Panc1 (cell line): ENCODE results near the gene SFTA2. TPM values are rescaled to one million over a fixed set of nuclear protein-coding genes. Genes with fewer than 3 reads are reported as not detected.

ENCODE experiments used
- ATAC-seq: fragments of 200-7000 bp; cut with Tn5 transposase; 2 replicates; pipeline ENCODE4 v1.9.1; 2020; ENCODE audit warnings: mild to moderate bottlenecking, moderate library complexity
- BruUV-seq: library from RNA; stranded (reverse); fragments of 400-500 nt; replicated peaks from 2 replicates; lab custom pipeline; 2021; lab: Mats Ljungman, UMichigan
- CTCF ChIA-PET: fragments of 300-600 bp; sonication (Branson Sonifier 250); formaldehyde crosslinking; loops from one replicate; lab custom pipeline; 2022; ENCODE audit warnings: antibody characterized with exemption; lab: Charles Lee
- POLR2A ChIA-PET: fragments of 300-600 bp; sonication (Branson Sonifier 250); formaldehyde crosslinking; loops from one replicate; lab custom pipeline; 2022; ENCODE audit warnings: antibody characterized with exemption; lab: Charles Lee
- DNase-seq: peaks from one replicate; pipeline ENCODE4 v3.0.0-alpha.2; 2010; ENCODE audit warnings: low read depth, low spot score
- H3K27ac ChIP-seq: 2 replicates; pipeline ENCODE4 v1.5.1; 2011; ENCODE audit warnings: mild to moderate bottlenecking, low read length, inconsistent platforms
- H3K27me3 ChIP-seq: fragments of 200-500 bp; sonication (Bioruptor generic); 2 replicates; pipeline ENCODE4 v1.6.0; 2014; ENCODE audit warnings: low read length, inconsistent platforms; ENCODE audit not compliant: control insufficient read depth, insufficient read depth
- H3K36me3 ChIP-seq: fragments of 200-500 bp; sonication (Bioruptor generic); 2 replicates; pipeline ENCODE4 v1.5.1; 2014; ENCODE audit warnings: inconsistent platforms, mild to moderate bottlenecking, low read length, moderate library complexity; ENCODE audit not compliant: control insufficient read depth, insufficient read depth
- H3K4me1 ChIP-seq: 2 replicates; pipeline ENCODE4 v1.5.1; 2011; ENCODE audit warnings: inconsistent platforms, mild to moderate bottlenecking, low read length, moderate library complexity; ENCODE audit not compliant: control insufficient read depth, insufficient read depth
- H3K4me3 ChIP-seq, 2 experiments: 2 replicates each; pipeline ENCODE4 v1.5.1; 2011 to 2012; ENCODE audit warnings: low read depth in 2 of 2, low read length in 2 of 2, mild to moderate bottlenecking in 2 of 2, inconsistent platforms in 1 of 2, moderate library complexity in 1 of 2
- H3K9me3 ChIP-seq: fragments of 200-500 bp; sonication (Bioruptor generic); 2 replicates; pipeline ENCODE4 v1.5.1; 2014; ENCODE audit warnings: low read depth, mild to moderate bottlenecking, inconsistent platforms, low read length, moderate library complexity; ENCODE audit not compliant: control insufficient read depth, insufficient read depth
- POLR2AphosphoS5 ChIP-seq: IDR thresholded peaks from 2 replicates; pipeline ENCODE4 v1.6.1; 2012; ENCODE audit warnings: mild to moderate bottlenecking, low read depth, low read length, moderate library complexity
- REST ChIP-seq, 2 experiments: IDR thresholded peaks; 2 replicates each; pipeline ENCODE4 v1.6.1; 2011 to 2012; ENCODE audit warnings: low read depth in 2 of 2, control low read depth in 1 of 2, low read length in 1 of 2, mild to moderate bottlenecking in 1 of 2, moderate library complexity in 1 of 2; ENCODE audit not compliant: insufficient read depth in 1 of 2
- SIN3A ChIP-seq: IDR thresholded peaks from 2 replicates; pipeline ENCODE4 v1.6.1; 2012; ENCODE audit warnings: low read depth, mild to moderate bottlenecking, low read length, moderate library complexity, borderline replicate concordance; ENCODE audit not compliant: insufficient read depth
- TCF7L2 ChIP-seq: IDR thresholded peaks from 2 replicates; pipeline ENCODE4 v1.6.1; 2011; ENCODE audit warnings: mild to moderate bottlenecking, low read depth, low read length, inconsistent platforms
- in situ Hi-C: cut with HindIII; loops from 2 replicates; pipeline ENCODE4 v1.10.0; 2016; ENCODE audit warnings: low sequenced_read_pairs, low pct_unique_long_range_greater_than_20kb
- intact Hi-C: fragments of 100-400 bp; cut with micrococcal nuclease; formaldehyde crosslinking; loops from one replicate; pipeline ENCODE4 v1.10.0; 2022; ENCODE audit not compliant: unreplicated experiment
- total RNA-seq: library from RNA; stranded (reverse); gene quantifications from one replicate; pipeline ENCODE4 v1.2.1, GENCODE V29; 2021; ENCODE audit not compliant: unreplicated experiment
- TF ChIP-seq, protein P1 (sequence below): fragments of 450-650 bp; IDR thresholded peaks from 2 replicates; pipeline ENCODE4 v1.5.1; 2017; ENCODE audit warnings: mild to moderate bottlenecking

SFTA2 gene
- total RNA-seq, 1 experiment from 2014 or later: not detected

DNA sequence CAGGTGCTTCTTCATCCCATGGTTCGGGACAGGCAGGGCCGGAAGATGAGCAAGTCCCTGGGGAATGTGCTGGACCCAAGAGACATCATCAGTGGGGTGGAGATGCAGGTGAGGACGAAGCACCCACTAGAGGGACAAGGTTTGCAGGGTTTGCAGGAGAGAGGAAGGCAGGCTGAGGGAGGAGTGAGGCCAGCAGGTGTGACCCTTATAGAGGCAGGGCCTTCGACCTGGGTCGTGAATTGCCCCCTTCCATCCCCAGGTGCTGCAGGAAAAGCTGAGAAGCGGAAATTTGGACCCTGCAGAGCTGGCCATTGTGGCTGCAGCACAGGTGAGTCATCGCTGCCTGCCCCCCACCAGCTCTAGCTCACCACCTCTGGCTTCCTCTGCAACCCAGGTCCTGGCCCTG, 9.5 kb downstream of the SFTA2 start:
- in situ Hi-C loops (no loop called here), intact Hi-C loops (no loop called here)
- H3K4me1 ChIP-seq: no peaks in the 10 kb centered on the region
- DNase-seq: no peak
- ATAC-seq: no peak
- no peak overlapping the region for H3K27ac ChIP-seq
- H3K36me3 ChIP-seq: no peaks in the 10 kb centered on the region; the same call in 1 of the 2 replicates
- ChIA-PET CTCF (no interaction called here), POLR2A (no interaction called here)
- H3K9me3 ChIP-seq: no peaks in the 10 kb centered on the region
- no peaks in the 10 kb centered on the region for H3K27me3 ChIP-seq
- no peak for TF ChIP-seq TCF7L2
- no peak for TF ChIP-seq POLR2AphosphoS5
- TF ChIP-seq, protein P1, sequence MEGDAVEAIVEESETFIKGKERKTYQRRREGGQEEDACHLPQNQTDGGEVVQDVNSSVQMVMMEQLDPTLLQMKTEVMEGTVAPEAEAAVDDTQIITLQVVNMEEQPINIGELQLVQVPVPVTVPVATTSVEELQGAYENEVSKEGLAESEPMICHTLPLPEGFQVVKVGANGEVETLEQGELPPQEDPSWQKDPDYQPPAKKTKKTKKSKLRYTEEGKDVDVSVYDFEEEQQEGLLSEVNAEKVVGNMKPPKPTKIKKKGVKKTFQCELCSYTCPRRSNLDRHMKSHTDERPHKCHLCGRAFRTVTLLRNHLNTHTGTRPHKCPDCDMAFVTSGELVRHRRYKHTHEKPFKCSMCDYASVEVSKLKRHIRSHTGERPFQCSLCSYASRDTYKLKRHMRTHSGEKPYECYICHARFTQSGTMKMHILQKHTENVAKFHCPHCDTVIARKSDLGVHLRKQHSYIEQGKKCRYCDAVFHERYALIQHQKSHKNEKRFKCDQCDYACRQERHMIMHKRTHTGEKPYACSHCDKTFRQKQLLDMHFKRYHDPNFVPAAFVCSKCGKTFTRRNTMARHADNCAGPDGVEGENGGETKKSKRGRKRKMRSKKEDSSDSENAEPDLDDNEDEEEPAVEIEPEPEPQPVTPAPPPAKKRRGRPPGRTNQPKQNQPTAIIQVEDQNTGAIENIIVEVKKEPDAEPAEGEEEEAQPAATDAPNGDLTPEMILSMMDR: no peak
- TF ChIP-seq REST (IDR thresholded peaks at IDR 0.05; ENCODE audit: insufficient read depth in 1 of 2, low read depth in 2 of 2, low read length in 1 of 2): no peak
- no peak for TF ChIP-seq SIN3A
- no TSS peak for BruUV-seq
- no peak overlapping the region for H3K4me3 ChIP-seq

DNA sequence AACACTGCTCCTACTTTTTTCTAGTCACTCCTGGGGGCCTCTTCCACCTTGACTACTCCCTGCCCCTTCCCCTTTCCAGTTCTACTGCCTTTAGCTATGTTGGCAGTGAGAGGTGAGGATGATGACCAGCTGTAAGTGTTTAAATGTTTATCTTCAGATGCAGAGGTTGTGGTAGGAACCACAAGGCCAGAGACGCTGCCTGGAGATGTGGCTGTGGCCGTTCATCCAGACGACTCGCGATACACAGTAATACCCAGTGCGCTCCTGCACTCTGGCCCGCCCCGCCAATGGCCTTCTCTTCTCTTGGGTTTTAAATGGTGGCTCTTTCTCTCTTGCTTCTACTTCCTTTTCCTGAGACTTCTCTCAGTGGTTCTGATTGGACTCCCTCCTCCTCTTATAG, 13.3 kb downstream of the SFTA2 start:
- Histone ChIP-seq H3K9me3 (no peaks in the 10 kb centered on the region), H3K27me3 (no peaks in the 10 kb centered on the region), H3K36me3 (no peaks in the 10 kb centered on the region; the same call in 1 of the 2 replicates), H3K4me1 (peaks cover 10% of the 10 kb centered on the region), H3K27ac (no peak overlapping the region), H3K4me3 (no peak overlapping the region)
- BruUV-seq: no TSS peak
- ChIA-PET CTCF (interaction anchor here (0.6 to 1.1 kb wide), 2 partner anchors 161 to 169 kb away, joined by 3 to 6 read pairs; no protein-coding TSS in a partner anchor), POLR2A (no interaction called here)
- ATAC-seq: no peak
- in situ Hi-C loops: no loop called here
- no peak for DNase-seq
- TF ChIP-seq POLR2AphosphoS5: no peak
- TF ChIP-seq SIN3A: no peak
- TF ChIP-seq, protein P1: no peak
- TF ChIP-seq REST (IDR thresholded peaks at IDR 0.05; ENCODE audit: insufficient read depth in 1 of 2, low read depth in 2 of 2, low read length in 1 of 2): no peak
- intact Hi-C loops: no loop called here
